Thoracic aorta (tissue), 2 donors: Measurements from ENCODE around the gene RNF175. TPM values are rescaled to one million over a fixed set of nuclear protein-coding genes. Genes with fewer than 3 reads are reported as not detected.

ENCODE experiments used
- ATAC-seq: fragments of 150-250 bp; one replicate; pipeline ENCODE4 v1.8.0; 2017; ENCODE audit warnings: low read depth; ENCODE audit not compliant: insufficient number of reproducible peaks, low FRiP score
- DNase-seq: peaks from one replicate; pipeline ENCODE4 v3.0.0-alpha.2; 2020; ENCODE audit warnings: low spot score
- H3K27ac ChIP-seq, 2 donors: fragments of 200-600 bp; sonication (generic); 1 replicate in 1 of 2; 2 replicates in 1 of 2; pipeline ENCODE4 v1.5.1; 2016; ENCODE audit warnings: mild to moderate bottlenecking in 2 of 2, moderate library complexity in 2 of 2
- H3K27me3 ChIP-seq: fragments of 200-600 bp; sonication (generic); replicated peaks from 2 replicates; pipeline ENCODE4 v1.6.0; 2016; ENCODE audit warnings: mild to moderate bottlenecking; ENCODE audit not compliant: insufficient read depth
- H3K36me3 ChIP-seq: fragments of 200-600 bp; sonication (generic); one replicate; pipeline ENCODE4 v1.5.1; 2016
- H3K4me1 ChIP-seq, 2 donors: fragments of 200-600 bp; sonication (generic); 1 replicate in 1 of 2; 2 replicates in 1 of 2; pipeline versions ENCODE4 v1.5.1 to v1.6.0; 2016; ENCODE audit warnings: low read depth in 2 of 2, mild to moderate bottlenecking in 1 of 2; ENCODE audit not compliant: control insufficient read depth in 1 of 2
- H3K4me3 ChIP-seq: fragments of 200-600 bp; sonication (generic); 2 replicates; pipeline ENCODE4 v1.5.1; 2016; ENCODE audit warnings: mild to moderate bottlenecking
- H3K9me3 ChIP-seq: fragments of 200-600 bp; sonication (generic); 2 replicates; pipeline ENCODE4 v1.5.1; 2016
- total RNA-seq, 2 donors: library from RNA; depleted of rRNA; stranded (reverse); fragments of >200 nt; gene quantifications; one replicate each; pipeline versions ENCODE4 v1.1.0 to v1.2.3, GENCODE V29; 2016
- TF ChIP-seq, protein P1 (sequence below): fragments of 200-600 bp; sonication (generic); IDR thresholded peaks from one replicate; pipeline ENCODE4 v1.5.1; 2019; ENCODE audit warnings: antibody characterized with exemption

Gene RNF175
- total RNA-seq, 2 donors from 2014 or later, result not detected

GRCh38 chr4:153784166-153784699, 24.4 kb upstream of the RNF175 start:
- TF ChIP-seq, protein P1, sequence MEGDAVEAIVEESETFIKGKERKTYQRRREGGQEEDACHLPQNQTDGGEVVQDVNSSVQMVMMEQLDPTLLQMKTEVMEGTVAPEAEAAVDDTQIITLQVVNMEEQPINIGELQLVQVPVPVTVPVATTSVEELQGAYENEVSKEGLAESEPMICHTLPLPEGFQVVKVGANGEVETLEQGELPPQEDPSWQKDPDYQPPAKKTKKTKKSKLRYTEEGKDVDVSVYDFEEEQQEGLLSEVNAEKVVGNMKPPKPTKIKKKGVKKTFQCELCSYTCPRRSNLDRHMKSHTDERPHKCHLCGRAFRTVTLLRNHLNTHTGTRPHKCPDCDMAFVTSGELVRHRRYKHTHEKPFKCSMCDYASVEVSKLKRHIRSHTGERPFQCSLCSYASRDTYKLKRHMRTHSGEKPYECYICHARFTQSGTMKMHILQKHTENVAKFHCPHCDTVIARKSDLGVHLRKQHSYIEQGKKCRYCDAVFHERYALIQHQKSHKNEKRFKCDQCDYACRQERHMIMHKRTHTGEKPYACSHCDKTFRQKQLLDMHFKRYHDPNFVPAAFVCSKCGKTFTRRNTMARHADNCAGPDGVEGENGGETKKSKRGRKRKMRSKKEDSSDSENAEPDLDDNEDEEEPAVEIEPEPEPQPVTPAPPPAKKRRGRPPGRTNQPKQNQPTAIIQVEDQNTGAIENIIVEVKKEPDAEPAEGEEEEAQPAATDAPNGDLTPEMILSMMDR, result no peak
- DNase-seq (no peak), ATAC-seq (no peak)
- Histone ChIP-seq H3K36me3 (no peaks in the 10 kb centered on the region), H3K4me3 (no peak overlapping the region), H3K9me3 (no peaks in the 10 kb centered on the region), H3K4me1 (peaks cover 7 to 13% of the 10 kb centered on the region in 2 donors), H3K27me3 (peaks cover 7% of the 10 kb centered on the region), H3K27ac (no peak overlapping the region)

GRCh38 chr4:153782581-153782980, 22.8 kb upstream of the RNF175 start:
- no peaks in the 10 kb centered on the region for H3K36me3 ChIP-seq
- H3K9me3 ChIP-seq, result no peaks in the 10 kb centered on the region
- no peaks in the 10 kb centered on the region for H3K27me3 ChIP-seq
- no peaks in the 10 kb centered on the region for H3K4me1 ChIP-seq
- no peak overlapping the region for H3K4me3 ChIP-seq
- H3K27ac ChIP-seq, result no peak overlapping the region
- DNase-seq (no peak), ATAC-seq (no peak)
- TF ChIP-seq, protein P1, result no peak

- Histone ChIP-seq H3K4me1 (no peaks in the 10 kb centered on the region), H3K9me3 (no peaks in the 10 kb centered on the region), H3K4me3 (no peak overlapping the region), H3K27me3 (no peaks in the 10 kb centered on the region), H3K36me3 (no peaks in the 10 kb centered on the region), H3K27ac (no peak overlapping the region)
- ATAC-seq, result no peak
- TF ChIP-seq, protein P1, result no peak
- no peak for DNase-seq
These were observed 22.0 kb upstream of the RNF175 start for GRCh38 chr4:153781717-153782416.

DNA sequence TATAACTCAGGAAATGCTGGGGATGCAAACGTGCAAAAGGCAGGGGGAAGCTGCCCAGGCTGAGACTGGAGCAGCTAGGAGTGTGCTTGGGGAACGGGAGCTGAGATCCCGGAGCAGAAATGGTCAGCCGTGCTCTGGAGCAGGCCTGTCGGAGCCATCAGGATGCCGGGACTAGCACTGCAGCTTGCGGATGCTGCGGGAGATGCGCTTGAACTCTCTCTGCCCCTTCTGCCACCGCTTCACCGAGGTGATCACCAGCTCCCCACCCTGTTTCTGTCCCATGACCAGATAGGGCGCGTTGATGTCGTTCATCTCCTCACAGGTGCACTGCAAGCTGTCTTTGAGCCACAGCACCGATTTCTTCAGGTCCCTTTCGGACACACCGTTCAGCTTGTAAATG, 21.5 kb upstream of the RNF175 start:
- DNase-seq (no peak), ATAC-seq (no peak)
- H3K4me3 ChIP-seq, result no peak overlapping the region
- TF ChIP-seq, protein P1, result no peak
- no peaks in the 10 kb centered on the region for H3K4me1 ChIP-seq
- no peaks in the 10 kb centered on the region for H3K36me3 ChIP-seq
- H3K27me3 ChIP-seq, result no peaks in the 10 kb centered on the region
- H3K27ac ChIP-seq, result no peak overlapping the region
- no peaks in the 10 kb centered on the region for H3K9me3 ChIP-seq

GRCh38 chr4:153780876-153781275, 21.1 kb upstream of the RNF175 start:
- no peaks in the 10 kb centered on the region for H3K36me3 ChIP-seq
- H3K27me3 ChIP-seq, result no peaks in the 10 kb centered on the region
- H3K9me3 ChIP-seq, result no peaks in the 10 kb centered on the region
- no peak overlapping the region for H3K27ac ChIP-seq
- TF ChIP-seq, protein P1, result no peak
- no peak overlapping the region for H3K4me3 ChIP-seq
- DNase-seq (no peak), ATAC-seq (no peak)
- H3K4me1 ChIP-seq, result no peaks in the 10 kb centered on the region
